ENCODE measurements around the gene GABPB2.
A peak's percentile ranks its signal among the peaks of the same experiment; 100 is the strongest.

Gene GABPB2

DNA sequence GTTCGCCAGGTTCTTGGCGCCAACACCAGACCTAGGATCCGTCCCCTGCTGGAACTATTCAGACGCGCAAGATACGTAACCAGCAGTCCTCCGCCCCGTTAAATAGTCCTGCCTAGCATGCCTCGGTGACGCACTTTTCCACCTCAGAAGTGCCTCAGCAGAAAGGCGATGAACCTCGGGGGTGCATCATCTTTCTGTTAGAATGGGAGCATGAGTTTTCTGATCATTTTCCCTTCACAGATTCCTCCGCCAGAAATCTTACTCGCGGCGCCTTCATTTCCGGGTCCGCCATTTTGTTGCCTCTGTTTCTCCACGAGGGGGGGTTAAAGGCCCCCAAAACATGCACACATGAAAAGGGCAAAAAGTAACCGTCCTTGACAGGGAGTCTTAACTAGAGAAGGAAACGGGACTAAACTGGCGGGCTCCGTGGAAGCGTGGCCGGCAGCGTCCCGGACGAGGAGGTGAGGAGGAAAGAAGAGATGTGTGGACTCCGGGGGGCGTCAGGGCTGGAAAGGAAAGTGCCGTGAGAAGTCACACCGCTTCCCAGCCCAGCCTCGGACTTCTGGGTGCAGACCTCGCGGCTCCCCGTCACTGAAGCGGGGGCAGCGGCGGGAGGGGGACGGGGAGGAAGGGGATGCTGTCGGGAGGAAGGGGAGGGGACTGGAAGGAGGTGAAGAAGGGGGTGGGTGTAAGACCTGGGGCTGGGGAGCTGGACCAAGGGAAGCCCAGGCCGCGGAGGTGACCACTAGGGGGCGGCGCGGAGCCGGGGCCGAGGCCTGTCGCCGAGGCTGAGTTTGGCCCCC is at the start of gene GABPB2:
Gene GABPB2, plus strand, starts transcription at position 288 of the 803 bp plus-strand sequence. CDS start 17,429 bp downstream, outside the sequence.
- DNase-seq (ENCODE audit: low read depth, low spot score) = peak; percentile 96

- peak; percentile 80 for DNase-seq (ENCODE audit: low read depth, low spot score)
Observed at GRCh38 chr1:151024540-151025146, 45.9 kb upstream of the GABPB2 start.

GRCh38 chr1:151026460-151026859 is 44.1 kb upstream of the GABPB2 start:
- DNase-seq (ENCODE audit: low read depth, low spot score) = no peak

GRCh38 chr1:151032164-151032563 is 38.4 kb upstream of the GABPB2 start:
- no peak for DNase-seq (ENCODE audit: low read depth, low spot score)

- DNase-seq (ENCODE audit: low read depth, low spot score) = no peak
Observed at GRCh38 chr1:151035167-151035566, 35.4 kb upstream of the GABPB2 start.

- no peak for DNase-seq (ENCODE audit: low read depth, low spot score)
Observed at GRCh38 chr1:151036356-151036755, 34.2 kb upstream of the GABPB2 start, which contains the start of gene BNIPL. Gene BNIPL (plus strand): TSS chr1:151036586. CDS start chr1:151036726, 140 bp downstream.

- no peak for DNase-seq (ENCODE audit: low read depth, low spot score)
Observed at GRCh38 chr1:151037032-151037431, 33.5 kb upstream of the GABPB2 start.

- DNase-seq (ENCODE audit: low read depth, low spot score) = no peak
Observed at GRCh38 chr1:151039521-151039920, 31.0 kb upstream of the GABPB2 start.

DNA sequence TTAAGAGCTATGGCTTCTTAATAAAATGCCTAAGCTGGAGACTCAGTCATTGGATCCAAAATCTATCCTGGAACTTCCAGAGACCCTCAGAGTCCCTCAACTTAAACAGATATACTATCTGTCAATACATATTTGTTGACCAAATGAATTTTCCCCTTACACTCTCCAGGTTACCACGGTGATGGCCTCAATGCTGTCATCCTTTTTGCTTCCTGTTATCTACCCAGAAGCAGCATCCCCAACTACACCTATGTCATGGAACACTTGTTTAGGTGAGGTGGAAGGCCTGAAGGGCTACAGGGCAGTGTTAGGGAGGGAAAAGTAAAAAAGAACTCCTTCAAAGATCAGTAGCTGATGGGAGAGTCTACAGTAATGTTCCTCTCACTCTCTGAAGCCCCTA is 27.4 kb upstream of the GABPB2 start:
- no peak for DNase-seq (ENCODE audit: low read depth, low spot score)

GRCh38 chr1:151047591-151047924 is 23.0 kb upstream of the GABPB2 start, which contains the start of gene C1orf56:
Gene C1orf56 (plus strand): TSS chr1:151047751. CDS start chr1:151047848, 97 bp downstream.
- peak; percentile 87 for DNase-seq (ENCODE audit: low read depth, low spot score)

GRCh38 chr1:151047925-151048644 is 22.5 kb upstream of the GABPB2 start:
- DNase-seq (ENCODE audit: low read depth, low spot score) = peak; percentile 84

DNA sequence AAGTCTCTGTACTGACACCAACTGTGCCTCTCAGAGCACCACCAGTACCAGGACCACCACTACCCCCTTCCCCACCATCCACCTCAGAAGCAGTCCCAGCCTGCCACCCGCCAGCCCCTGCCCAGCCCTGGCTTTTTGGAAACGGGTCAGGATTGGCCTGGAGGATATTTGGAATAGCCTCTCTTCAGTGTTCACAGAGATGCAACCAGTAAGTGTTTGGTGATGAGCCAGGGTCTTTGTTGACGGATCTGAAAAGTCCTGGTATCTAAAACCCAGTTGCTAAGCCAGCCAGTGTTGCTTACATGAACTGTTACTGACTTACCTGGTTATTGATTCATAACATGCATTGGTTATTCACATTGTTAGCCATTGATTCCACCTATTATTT is 21.9 kb upstream of the GABPB2 start:
- DNase-seq (ENCODE audit: low read depth, low spot score) = no peak

GRCh38 chr1:151049458-151049857 is 21.1 kb upstream of the GABPB2 start:
- DNase-seq (ENCODE audit: low read depth, low spot score) = no peak

DNA sequence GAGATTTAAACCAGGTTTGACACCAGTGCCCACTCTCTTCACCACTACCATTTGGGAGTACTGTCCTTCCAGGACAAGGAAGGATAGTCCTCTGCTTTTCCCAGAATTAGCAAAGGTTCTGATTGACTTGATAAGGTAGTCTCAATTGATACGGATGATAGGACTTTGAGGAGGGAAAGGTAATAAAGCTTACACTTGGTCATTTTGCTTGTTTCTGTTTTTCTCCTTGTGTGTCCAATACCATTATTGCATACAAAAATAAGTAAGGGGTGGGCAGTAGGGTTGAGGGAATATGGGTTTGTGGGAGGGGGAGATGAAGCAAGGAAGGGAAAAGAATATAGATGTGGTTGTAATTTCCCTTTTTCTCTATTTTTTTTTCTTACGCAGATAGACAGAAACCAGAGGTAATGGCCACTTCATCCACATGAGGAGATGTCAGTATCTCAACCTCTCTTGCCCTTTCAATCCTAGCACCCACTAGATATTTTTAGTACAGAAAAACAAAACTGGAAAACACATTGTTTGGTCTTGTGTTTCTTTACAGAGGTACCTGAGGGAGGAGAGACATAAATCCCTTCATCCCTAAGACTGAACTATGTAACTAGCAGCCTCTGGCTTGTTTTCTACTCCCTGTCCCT is 20.4 kb upstream of the GABPB2 start:
- no peak for DNase-seq (ENCODE audit: low read depth, low spot score)

GRCh38 chr1:151051356-151052009 is 19.1 kb upstream of the GABPB2 start:
- no peak for DNase-seq (ENCODE audit: low read depth, low spot score)

GRCh38 chr1:151054971-151055547 is 15.5 kb upstream of the GABPB2 start:
- no peak for DNase-seq (ENCODE audit: low read depth, low spot score)

DNA sequence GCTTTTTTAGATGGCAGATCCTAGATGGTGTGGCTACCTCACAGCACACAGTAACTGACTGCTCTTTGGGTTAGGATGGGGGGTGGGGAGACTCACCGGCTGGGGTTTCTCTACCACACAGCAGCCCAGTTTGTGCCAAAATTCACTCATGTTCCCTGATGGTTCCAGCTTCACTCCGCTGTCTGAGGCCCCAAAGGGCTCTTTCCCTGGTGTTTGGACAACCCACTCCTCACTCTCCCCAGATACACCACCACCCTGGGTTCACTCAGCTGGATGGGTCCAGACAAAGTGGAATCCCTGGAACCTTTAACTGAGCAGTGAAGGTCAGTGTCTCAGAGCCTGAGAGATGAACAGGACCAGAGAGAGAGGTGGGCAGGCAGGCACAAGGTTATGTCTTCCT is 15.0 kb upstream of the GABPB2 start:
- no peak for DNase-seq (ENCODE audit: low read depth, low spot score)

DNA sequence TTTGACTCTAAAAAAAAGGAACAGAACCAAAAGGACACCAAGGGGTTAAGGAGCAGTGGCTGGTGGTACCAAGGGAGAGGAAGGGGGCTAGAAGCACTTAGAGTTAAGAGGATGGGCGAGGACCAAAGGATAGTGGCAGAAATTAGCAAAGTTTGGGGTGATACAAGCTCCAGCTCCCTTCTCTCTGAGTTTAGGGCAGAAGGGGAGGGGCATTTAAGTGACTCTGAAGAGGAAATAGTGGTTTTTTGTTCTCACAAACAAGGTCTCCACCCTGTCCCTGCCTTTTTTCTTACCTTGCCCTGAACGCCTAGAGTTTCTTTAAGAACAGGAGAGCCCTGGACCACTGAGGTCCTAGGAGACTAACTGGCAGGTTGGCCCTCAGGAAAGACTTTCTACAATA is 14.4 kb upstream of the GABPB2 start:
- no peak for DNase-seq (ENCODE audit: low read depth, low spot score)

GRCh38 chr1:151058692-151059091 is 11.9 kb upstream of the GABPB2 start:
- peak; percentile 50 for DNase-seq (ENCODE audit: low read depth, low spot score)

DNA sequence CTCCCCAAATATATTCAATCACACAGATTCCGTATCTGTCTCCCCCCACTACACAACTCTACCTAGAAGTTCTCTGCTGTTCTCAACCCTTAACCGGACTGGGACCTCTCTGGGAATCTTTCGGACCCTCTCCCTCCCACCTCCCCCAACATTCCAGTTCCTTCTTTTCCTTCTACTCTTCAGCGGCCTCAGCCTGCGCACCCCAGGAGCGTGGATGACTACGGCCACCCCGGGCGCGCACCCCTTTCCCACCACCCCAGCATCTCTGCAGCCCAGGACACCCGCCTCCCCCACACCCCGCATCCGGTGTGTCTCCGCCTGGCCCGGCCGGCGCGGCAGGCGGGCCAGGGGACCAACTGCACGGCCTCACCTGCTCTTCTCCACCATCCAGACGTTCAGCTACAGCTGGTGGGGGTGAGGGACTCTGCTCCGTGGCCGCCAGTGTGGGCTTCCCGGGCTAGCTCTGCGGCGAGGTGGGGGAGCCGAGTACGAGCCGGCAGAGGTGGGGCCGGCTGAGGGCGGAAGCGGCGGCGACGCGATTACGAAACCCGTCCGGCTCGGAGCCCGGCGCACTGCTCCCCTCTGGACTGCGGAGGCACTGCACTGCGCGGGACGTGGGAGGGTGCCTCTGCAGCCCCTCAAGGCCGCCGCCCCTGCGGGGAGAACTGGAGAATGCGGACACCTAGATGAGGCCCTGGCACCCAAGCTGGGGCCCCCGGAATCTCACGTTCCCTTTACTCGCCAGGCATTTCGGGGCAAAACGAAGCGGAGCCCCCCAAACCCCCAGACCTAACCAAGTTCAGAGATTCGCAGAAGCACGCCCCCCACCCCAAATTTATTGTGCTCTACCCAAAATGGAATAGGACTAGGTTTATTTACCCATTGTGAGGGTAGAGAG is 11.2 kb upstream of the GABPB2 start, which contains the start of gene CDC42SE1:
Gene CDC42SE1, minus strand, starts transcription at position 514 of the 898 bp plus-strand sequence. CDS start 3,892 bp downstream, outside the sequence.
- peak; percentile 95 for DNase-seq (ENCODE audit: low read depth, low spot score)
